ENCODE measurements around the gene PRKN.
A peak's percentile ranks its signal among the peaks of the same experiment; 100 is the strongest.

- TF ChIP-seq, protein P1, sequence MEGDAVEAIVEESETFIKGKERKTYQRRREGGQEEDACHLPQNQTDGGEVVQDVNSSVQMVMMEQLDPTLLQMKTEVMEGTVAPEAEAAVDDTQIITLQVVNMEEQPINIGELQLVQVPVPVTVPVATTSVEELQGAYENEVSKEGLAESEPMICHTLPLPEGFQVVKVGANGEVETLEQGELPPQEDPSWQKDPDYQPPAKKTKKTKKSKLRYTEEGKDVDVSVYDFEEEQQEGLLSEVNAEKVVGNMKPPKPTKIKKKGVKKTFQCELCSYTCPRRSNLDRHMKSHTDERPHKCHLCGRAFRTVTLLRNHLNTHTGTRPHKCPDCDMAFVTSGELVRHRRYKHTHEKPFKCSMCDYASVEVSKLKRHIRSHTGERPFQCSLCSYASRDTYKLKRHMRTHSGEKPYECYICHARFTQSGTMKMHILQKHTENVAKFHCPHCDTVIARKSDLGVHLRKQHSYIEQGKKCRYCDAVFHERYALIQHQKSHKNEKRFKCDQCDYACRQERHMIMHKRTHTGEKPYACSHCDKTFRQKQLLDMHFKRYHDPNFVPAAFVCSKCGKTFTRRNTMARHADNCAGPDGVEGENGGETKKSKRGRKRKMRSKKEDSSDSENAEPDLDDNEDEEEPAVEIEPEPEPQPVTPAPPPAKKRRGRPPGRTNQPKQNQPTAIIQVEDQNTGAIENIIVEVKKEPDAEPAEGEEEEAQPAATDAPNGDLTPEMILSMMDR (IDR thresholded peaks at IDR 0.05; ENCODE audit: low read depth, low read length), result peak; percentile 78
- no peak for TF ChIP-seq EZH2phosphoT487 (IDR thresholded peaks at IDR 0.05; ENCODE audit: low read depth)
Measured at GRCh38 chr6:161370880-161371279, 1356.7 kb downstream of the PRKN start.

Data from OCI-LY3 (cell line).